Measurements from ENCODE around the gene ZBTB46.

Gene ZBTB46

DNA sequence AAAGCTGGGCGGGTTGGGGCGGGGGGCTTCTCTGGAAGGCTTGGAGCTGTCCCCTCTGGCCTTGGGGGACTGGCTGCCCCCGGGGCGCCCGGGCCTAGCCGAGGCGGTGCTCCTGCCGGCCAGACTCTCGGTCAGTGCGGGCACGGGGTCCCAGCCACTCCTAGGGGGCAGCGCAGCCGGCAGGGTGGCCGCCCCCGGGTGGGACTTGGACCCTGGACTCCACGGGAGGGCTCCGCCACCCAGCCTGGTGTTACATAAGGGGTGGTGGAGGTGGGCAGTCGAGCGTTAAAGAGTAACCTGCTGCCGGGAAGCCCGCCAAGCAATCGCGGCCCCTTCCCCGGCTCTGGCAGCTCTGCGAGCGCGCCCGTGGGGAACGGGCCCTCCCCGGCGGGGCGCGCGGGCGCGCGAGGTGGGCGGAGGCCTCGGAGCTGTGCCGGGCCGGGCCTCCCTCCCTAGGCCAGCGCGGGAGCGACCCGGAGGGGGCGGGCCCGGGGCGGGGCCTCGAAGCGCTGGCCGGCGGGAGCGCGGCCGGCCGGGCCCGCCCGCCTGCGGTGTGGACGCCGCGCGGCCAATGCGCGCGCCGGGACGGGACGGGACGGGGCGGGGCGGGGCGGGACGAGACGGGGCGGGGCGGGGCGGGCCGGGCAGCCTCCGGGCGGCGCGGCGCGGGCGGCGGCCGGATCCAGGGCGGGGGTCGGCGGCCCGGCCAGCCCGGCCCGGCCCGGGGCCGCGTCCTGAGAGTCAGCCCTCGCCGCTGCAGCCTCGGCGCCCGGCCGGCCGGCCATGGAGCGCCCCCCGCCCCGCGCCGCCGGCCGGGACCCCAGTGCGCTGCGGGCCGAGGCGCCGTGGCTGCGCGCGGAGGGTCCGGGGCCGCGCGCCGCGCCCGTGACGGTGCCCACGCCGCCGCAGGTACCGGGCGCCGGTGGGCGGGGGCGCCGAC is 91.7 kb downstream of the ZBTB46 start, which contains the start of gene SLC2A4RG:
Gene SLC2A4RG (plus strand): TSS at position 647 of the 940 bp plus-strand sequence. CDS start 137 bp downstream, at position 784.
- peak within 1 kb of the TSS; percentile 89 for H2AFZ ChIP-seq (ENCODE audit: insufficient read depth, low read length, poor library complexity)

DNA sequence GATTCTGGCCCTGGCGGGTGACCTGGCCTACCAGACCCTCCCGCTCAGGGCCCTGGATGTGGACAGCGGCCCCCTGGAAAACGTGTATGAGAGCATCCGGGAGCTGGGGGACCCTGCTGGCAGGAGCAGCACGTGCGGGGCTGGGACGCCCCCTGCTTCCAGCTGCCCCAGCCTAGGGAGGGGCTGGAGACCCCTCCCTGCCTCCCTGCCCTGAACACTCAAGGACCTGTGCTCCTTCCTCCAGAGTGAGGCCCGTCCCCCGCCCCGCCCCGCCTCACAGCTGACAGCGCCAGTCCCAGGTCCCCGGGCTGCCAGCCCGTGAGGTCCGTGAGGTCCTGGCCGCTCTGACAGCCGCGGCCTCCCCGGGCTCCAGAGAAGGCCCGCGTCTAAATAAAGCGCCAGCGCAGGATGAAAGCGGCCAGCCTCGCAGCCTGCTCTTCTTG is 92.4 kb downstream of the ZBTB46 start:
- H4K91ac ChIP-seq (ENCODE audit: low read depth, low read length), result no peak overlapping the region
- peaks cover 51 to 52% of the 10 kb centered on the region in 2 experiments for H3K36me3 ChIP-seq (ENCODE audit: control insufficient read depth in 1 of 2, insufficient read depth in 2 of 2, low read length in 2 of 2)
- no peak overlapping the region for H3K23ac ChIP-seq (ENCODE audit: low read length)
- peak; percentile 60 to 66 for DNase-seq
- H3K9me3 ChIP-seq (ENCODE audit: insufficient read depth, low read depth, low read length), result no peaks in the 10 kb centered on the region
- H3K4ac ChIP-seq (ENCODE audit: low read depth, low read length), result no peak overlapping the region
- no peaks in the 10 kb centered on the region for H3K27me3 ChIP-seq (ENCODE audit: insufficient read depth, low read length)
- H2BK12ac ChIP-seq (ENCODE audit: low read length), result no peak overlapping the region
- peaks cover 16% of the 10 kb centered on the region in 2 experiments for H3K4me1 ChIP-seq (ENCODE audit: control insufficient read depth in 1 of 2, insufficient read depth in 2 of 2, low read length in 2 of 2)
- peak overlapping the region; percentile 95 for H3K4me2 ChIP-seq (ENCODE audit: low read length)
- H3K27ac ChIP-seq (ENCODE audit: low read depth, low read length), result peak overlapping the region; percentile 74
- no peak overlapping the region for H4K12ac ChIP-seq (ENCODE audit: low read depth, low read length)
- H3K79me2 ChIP-seq (ENCODE audit: control insufficient read depth, insufficient read depth, low read length, poor library complexity), result peaks cover 7% of the 10 kb centered on the region
- H3K18ac ChIP-seq (ENCODE audit: low read length), result no peak overlapping the region
- no peak overlapping the region for H2BK120ac ChIP-seq (ENCODE audit: insufficient read depth, low read length, poor library complexity)
- no peak overlapping the region for H2AK5ac ChIP-seq (ENCODE audit: low read length)
- H4K8ac ChIP-seq (ENCODE audit: low read depth, low read length), result no peak overlapping the region
- no peak overlapping the region for H3K4me3 ChIP-seq (ENCODE audit: low read depth, low read length)
- H3K9ac ChIP-seq (ENCODE audit: low read length), result no peak overlapping the region
- H2AFZ ChIP-seq (ENCODE audit: insufficient read depth, low read length, poor library complexity), result no peak overlapping the region
- peaks cover 15% of the 10 kb centered on the region for H3K79me1 ChIP-seq (ENCODE audit: low read length)
- no peak overlapping the region for H3K14ac ChIP-seq (ENCODE audit: low read length)
- no peak overlapping the region for H2BK5ac ChIP-seq (ENCODE audit: low read depth, low read length, poor library complexity)
- WGBS (ENCODE audit: extremely low coverage, insufficient coverage, insufficient read length), result no CpG with 5 or more reads among the region's 26 CpGs

More for the DNA sequence above, 91.7 kb downstream of the ZBTB46 start, which contains the start of gene SLC2A4RG:
- Histone ChIP-seq H3K9me3 (ENCODE audit: insufficient read depth, low read depth, low read length) (no peaks in the 10 kb centered on the region), H3K4me1 (ENCODE audit: control insufficient read depth in 1 of 2, insufficient read depth in 2 of 2, low read length in 2 of 2) (peaks cover 16% of the 10 kb centered on the region in 2 experiments), H3K27me3 (ENCODE audit: insufficient read depth, low read length) (no peaks in the 10 kb centered on the region), H3K9ac (ENCODE audit: low read length) (peak within 1 kb of the TSS; percentile 77), H3K79me2 (ENCODE audit: control insufficient read depth, insufficient read depth, low read length, poor library complexity) (peaks cover 7% of the 10 kb centered on the region), H4K12ac (ENCODE audit: low read depth, low read length) (peak within 1 kb of the TSS; percentile 76), H3K4me3 (ENCODE audit: low read depth, low read length) (peak within 1 kb of the TSS; percentile 78), H2BK120ac (ENCODE audit: insufficient read depth, low read length, poor library complexity) (peak within 1 kb of the TSS; percentile 88), H3K4ac (ENCODE audit: low read depth, low read length) (peak within 1 kb of the TSS; percentile 57), H3K27ac (ENCODE audit: low read depth, low read length) (peak within 1 kb of the TSS; percentile 77), H3K4me2 (ENCODE audit: low read length) (peak within 1 kb of the TSS; percentile 95), H2BK5ac (ENCODE audit: low read depth, low read length, poor library complexity) (peak within 1 kb of the TSS; percentile 83), H4K8ac (ENCODE audit: low read depth, low read length) (peak within 1 kb of the TSS; percentile 75), H2AK5ac (ENCODE audit: low read length) (peak within 1 kb of the TSS; percentile 82), H4K91ac (ENCODE audit: low read depth, low read length) (peak within 1 kb of the TSS; percentile 86), H3K23ac (ENCODE audit: low read length) (no peak within 1 kb of the TSS), H3K79me1 (ENCODE audit: low read length) (peaks cover 15% of the 10 kb centered on the region), H2BK12ac (ENCODE audit: low read length) (peak within 1 kb of the TSS; percentile 39), H3K14ac (ENCODE audit: low read length) (peak within 1 kb of the TSS; percentile 89), H3K18ac (ENCODE audit: low read length) (peak within 1 kb of the TSS; percentile 86), H3K36me3 (ENCODE audit: control insufficient read depth in 1 of 2, insufficient read depth in 2 of 2, low read length in 2 of 2) (peaks cover 44 to 47% of the 10 kb centered on the region in 2 experiments)
- WGBS (ENCODE audit: extremely low coverage, insufficient coverage, insufficient read length), result no CpG with 5 or more reads among the region's 136 CpGs
- peak; percentile 68 to 87 for DNase-seq

DNA sequence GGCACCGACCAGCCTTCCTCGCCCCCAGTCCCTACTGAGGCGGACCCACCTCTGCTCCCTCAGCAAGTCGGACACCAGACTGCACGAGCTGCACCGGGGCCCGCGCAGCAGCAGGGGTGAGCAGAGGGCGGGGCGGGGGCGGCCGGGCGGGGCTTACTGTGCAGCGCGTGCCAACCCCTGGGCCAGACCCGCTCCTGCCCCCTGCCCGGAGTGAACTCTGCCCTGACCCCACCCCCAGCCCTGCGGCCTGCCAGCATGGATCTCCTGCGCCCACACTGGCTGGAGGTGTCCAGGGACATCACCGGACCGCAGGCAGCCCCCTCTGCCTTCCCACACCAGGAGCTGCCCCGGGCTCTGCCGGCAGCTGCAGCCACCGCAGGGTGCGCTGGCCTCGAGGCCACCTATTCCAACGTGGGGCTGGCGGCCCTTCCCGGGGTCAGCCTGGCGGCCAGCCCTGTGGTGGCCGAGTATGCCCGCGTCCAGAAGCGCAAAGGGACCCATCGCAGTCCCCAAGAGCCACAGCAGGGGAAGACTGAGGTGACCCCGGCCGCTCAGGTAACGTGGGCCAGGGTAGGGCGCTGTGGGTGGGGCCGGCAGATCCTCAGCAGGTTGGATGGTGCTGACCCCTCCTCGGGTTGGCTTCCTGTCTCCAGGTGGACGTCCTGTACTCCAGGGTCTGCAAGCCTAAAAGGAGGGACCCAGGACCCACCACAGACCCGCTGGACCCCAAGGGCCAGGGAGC is 92.9 kb downstream of the ZBTB46 start:
- Histone ChIP-seq H3K4me1 (ENCODE audit: control insufficient read depth in 1 of 2, insufficient read depth in 2 of 2, low read length in 2 of 2) (peaks cover 16% of the 10 kb centered on the region in 2 experiments), H2AFZ (ENCODE audit: insufficient read depth, low read length, poor library complexity) (no peak overlapping the region), H3K27me3 (ENCODE audit: insufficient read depth, low read length) (no peaks in the 10 kb centered on the region), H3K14ac (ENCODE audit: low read length) (no peak overlapping the region), H3K18ac (ENCODE audit: low read length) (no peak overlapping the region), H3K9ac (ENCODE audit: low read length) (no peak overlapping the region), H3K27ac (ENCODE audit: low read depth, low read length) (no peak overlapping the region), H3K9me3 (ENCODE audit: insufficient read depth, low read depth, low read length) (no peaks in the 10 kb centered on the region), H3K79me1 (ENCODE audit: low read length) (peaks cover 15% of the 10 kb centered on the region), H3K4ac (ENCODE audit: low read depth, low read length) (no peak overlapping the region), H3K4me3 (ENCODE audit: low read depth, low read length) (no peak overlapping the region), H2BK12ac (ENCODE audit: low read length) (no peak overlapping the region), H3K23ac (ENCODE audit: low read length) (no peak overlapping the region), H3K36me3 (ENCODE audit: control insufficient read depth in 1 of 2, insufficient read depth in 2 of 2, low read length in 2 of 2) (peaks cover 52% of the 10 kb centered on the region in 2 experiments), H4K91ac (ENCODE audit: low read depth, low read length) (no peak overlapping the region), H3K4me2 (ENCODE audit: low read length) (peak overlapping the region; percentile 95), H3K79me2 (ENCODE audit: control insufficient read depth, insufficient read depth, low read length, poor library complexity) (peaks cover 7% of the 10 kb centered on the region), H2BK5ac (ENCODE audit: low read depth, low read length, poor library complexity) (no peak overlapping the region), H2BK120ac (ENCODE audit: insufficient read depth, low read length, poor library complexity) (no peak overlapping the region), H4K12ac (ENCODE audit: low read depth, low read length) (no peak overlapping the region), H2AK5ac (ENCODE audit: low read length) (no peak overlapping the region), H4K8ac (ENCODE audit: low read depth, low read length) (no peak overlapping the region)
- no CpG with 5 or more reads among the region's 43 CpGs for WGBS (ENCODE audit: extremely low coverage, insufficient coverage, insufficient read length)
- peak; percentile 23 to 35 for DNase-seq

DNA sequence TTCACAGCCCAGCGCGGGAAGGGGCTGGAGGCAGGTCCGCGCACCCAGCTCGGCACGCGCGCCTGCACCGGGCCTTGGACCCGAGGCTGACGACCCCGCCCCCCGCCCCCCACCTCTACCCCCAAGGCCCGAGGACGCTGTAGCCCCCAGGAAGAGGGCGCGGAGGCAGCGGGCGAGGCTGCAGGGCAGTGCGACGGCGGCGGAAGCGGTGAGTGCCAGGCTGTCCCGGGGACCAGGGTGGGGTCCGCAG is 93.4 kb downstream of the ZBTB46 start:
- Histone ChIP-seq H3K4me1 (ENCODE audit: control insufficient read depth in 1 of 2, insufficient read depth in 2 of 2, low read length in 2 of 2) (peaks cover 16% of the 10 kb centered on the region in 2 experiments), H3K9ac (ENCODE audit: low read length) (no peak overlapping the region), H4K8ac (ENCODE audit: low read depth, low read length) (no peak overlapping the region), H3K4ac (ENCODE audit: low read depth, low read length) (no peak overlapping the region), H4K12ac (ENCODE audit: low read depth, low read length) (no peak overlapping the region), H3K79me2 (ENCODE audit: control insufficient read depth, insufficient read depth, low read length, poor library complexity) (peaks cover 7% of the 10 kb centered on the region), H2AFZ (ENCODE audit: insufficient read depth, low read length, poor library complexity) (no peak overlapping the region), H4K91ac (ENCODE audit: low read depth, low read length) (no peak overlapping the region), H2BK120ac (ENCODE audit: insufficient read depth, low read length, poor library complexity) (no peak overlapping the region), H3K27me3 (ENCODE audit: insufficient read depth, low read length) (no peaks in the 10 kb centered on the region), H3K14ac (ENCODE audit: low read length) (no peak overlapping the region), H2BK12ac (ENCODE audit: low read length) (no peak overlapping the region), H3K4me2 (ENCODE audit: low read length) (peak overlapping the region; percentile 48), H3K23ac (ENCODE audit: low read length) (no peak overlapping the region), H2BK5ac (ENCODE audit: low read depth, low read length, poor library complexity) (no peak overlapping the region), H3K9me3 (ENCODE audit: insufficient read depth, low read depth, low read length) (peaks cover 3% of the 10 kb centered on the region), H3K79me1 (ENCODE audit: low read length) (peaks cover 15% of the 10 kb centered on the region), H3K27ac (ENCODE audit: low read depth, low read length) (no peak overlapping the region), H3K36me3 (ENCODE audit: control insufficient read depth in 1 of 2, insufficient read depth in 2 of 2, low read length in 2 of 2) (peaks cover 49% of the 10 kb centered on the region in 2 experiments), H3K4me3 (ENCODE audit: low read depth, low read length) (no peak overlapping the region), H2AK5ac (ENCODE audit: low read length) (no peak overlapping the region), H3K18ac (ENCODE audit: low read length) (no peak overlapping the region)
- DNase-seq, result no peak
- WGBS (ENCODE audit: extremely low coverage, insufficient coverage, insufficient read length), result no CpG with 5 or more reads among the region's 26 CpGs

Data from trophoblast cell (in vitro differentiated cells and primary cell).